Measurements from ENCODE around the gene NEK2.

NEK2 gene

GRCh38 chr1:211652371-211652770 lies 23.1 kb downstream of the NEK2 start:
- TF ChIP-seq, protein P1, sequence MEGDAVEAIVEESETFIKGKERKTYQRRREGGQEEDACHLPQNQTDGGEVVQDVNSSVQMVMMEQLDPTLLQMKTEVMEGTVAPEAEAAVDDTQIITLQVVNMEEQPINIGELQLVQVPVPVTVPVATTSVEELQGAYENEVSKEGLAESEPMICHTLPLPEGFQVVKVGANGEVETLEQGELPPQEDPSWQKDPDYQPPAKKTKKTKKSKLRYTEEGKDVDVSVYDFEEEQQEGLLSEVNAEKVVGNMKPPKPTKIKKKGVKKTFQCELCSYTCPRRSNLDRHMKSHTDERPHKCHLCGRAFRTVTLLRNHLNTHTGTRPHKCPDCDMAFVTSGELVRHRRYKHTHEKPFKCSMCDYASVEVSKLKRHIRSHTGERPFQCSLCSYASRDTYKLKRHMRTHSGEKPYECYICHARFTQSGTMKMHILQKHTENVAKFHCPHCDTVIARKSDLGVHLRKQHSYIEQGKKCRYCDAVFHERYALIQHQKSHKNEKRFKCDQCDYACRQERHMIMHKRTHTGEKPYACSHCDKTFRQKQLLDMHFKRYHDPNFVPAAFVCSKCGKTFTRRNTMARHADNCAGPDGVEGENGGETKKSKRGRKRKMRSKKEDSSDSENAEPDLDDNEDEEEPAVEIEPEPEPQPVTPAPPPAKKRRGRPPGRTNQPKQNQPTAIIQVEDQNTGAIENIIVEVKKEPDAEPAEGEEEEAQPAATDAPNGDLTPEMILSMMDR (IDR thresholded peaks at IDR 0.05): no peak

GRCh38 chr1:211650904-211651303 lies 24.5 kb downstream of the NEK2 start:
- TF ChIP-seq, protein P1 (IDR thresholded peaks at IDR 0.05): no peak

DNA sequence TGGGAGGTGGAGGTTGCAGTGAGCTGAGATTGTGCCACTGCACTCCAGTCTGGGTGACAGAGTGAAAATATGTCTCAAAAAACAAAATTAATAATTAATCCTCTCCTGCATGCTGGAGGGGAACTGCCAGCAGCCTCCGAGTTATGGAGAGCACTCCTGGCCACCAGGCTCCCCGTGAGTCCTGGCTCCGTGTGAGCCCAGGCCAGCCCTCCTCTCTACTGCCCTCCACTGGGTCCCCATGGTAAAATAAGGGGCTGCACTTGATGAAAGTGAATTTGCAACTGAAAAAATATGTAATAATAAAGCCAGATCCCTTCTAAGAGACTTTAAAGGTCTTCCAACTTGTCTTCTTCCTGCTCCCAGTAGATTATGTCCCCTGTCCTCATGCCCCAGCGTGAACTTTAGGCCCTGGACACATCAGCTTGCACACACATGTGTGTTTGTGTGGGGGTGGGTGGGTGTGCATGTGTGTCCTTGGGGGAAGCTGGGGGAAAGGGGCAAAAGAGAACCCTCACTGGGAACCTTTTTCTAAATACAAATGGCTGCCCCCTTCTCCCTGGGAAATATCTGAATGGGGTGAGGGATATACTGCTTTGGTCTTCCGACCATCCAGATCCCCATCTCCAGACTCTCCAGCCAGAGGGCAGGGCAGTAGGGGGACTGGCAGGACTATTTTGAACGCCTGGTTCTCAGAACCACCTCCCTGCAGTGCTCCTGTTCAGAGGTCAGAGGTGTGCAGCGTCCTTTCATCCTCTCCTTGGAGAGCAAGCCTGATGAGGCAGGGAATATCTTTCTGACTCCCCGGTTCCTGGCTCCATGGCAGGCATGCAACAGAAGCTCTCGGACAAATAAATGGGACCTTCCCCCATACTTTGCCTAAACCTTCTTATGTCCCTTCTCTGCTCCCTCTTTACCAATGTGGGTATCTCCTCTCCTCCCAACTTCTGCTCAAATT lies 26.2 kb downstream of the NEK2 start:
- TF ChIP-seq, protein P1 (IDR thresholded peaks at IDR 0.05): peak; percentile 81

- TF ChIP-seq, protein P1 (IDR thresholded peaks at IDR 0.05): no peak
Observed at GRCh38 chr1:211648336-211648735, 27.1 kb downstream of the NEK2 start.

GRCh38 chr1:211647711-211648121 lies 27.7 kb downstream of the NEK2 start:
- TF ChIP-seq, protein P1 (IDR thresholded peaks at IDR 0.05): no peak

DNA sequence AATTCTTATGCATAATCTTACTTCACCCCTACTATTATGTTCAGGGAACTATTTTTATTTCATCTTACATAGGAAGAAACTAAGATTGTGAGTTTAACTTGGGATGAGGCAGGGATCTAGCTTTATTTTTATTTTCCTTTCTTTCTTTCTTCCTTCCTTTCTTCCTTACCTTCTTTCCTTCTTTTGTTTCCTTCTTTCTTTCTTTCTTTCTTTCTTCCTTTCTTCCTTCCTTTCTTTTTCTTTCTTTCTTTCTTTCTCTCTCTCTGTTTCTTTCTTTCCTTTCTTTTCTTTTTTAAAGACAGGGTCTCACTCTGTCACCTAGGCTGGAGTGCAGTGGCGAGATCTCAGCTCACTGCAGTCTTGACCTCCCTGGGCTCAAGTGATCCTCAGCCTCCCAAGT lies 28.9 kb downstream of the NEK2 start:
- TF ChIP-seq, protein P1 (IDR thresholded peaks at IDR 0.05): no peak

GRCh38 chr1:211644653-211645052 lies 30.8 kb downstream of the NEK2 start:
- TF ChIP-seq, protein P1 (IDR thresholded peaks at IDR 0.05): no peak
